Fibroblast of the aortic adventitia (primary cell): ENCODE measurements around the gene OARD1. TPM values are rescaled to one million over a fixed set of nuclear protein-coding genes. Genes with fewer than 3 reads are reported as not detected.
"Not testable (repeated sequence)": the region's sequence is repeated elsewhere in the genome, so short reads cannot be mapped to it uniquely, and the experiment has no call there.

Source experiments
- DNase-seq: peaks from one replicate; pipeline ENCODE4 v3.0.0-alpha.2; 2010; ENCODE audit warnings: low read depth
- H3K4me3 ChIP-seq: 2 replicates; pipeline ENCODE4 v1.5.1; 2011; ENCODE audit warnings: low read depth, mild to moderate bottlenecking, control low read depth, low read length, moderate library complexity
- total RNA-seq: library from RNA; depleted of rRNA; stranded (reverse); fragments of >200 nt; gene quantifications from 2 replicates; pipeline ENCODE4 v1.2.3, GENCODE V29; 2012; ENCODE audit warnings: low replicate concordance
- TF ChIP-seq, protein P1 (sequence below): IDR thresholded peaks from 2 replicates; pipeline ENCODE4 v1.5.1; 2011; ENCODE audit warnings: mild to moderate bottlenecking, low read length, control low read depth, inconsistent platforms; ENCODE audit not compliant: insufficient read depth

Gene OARD1
- total RNA-seq, 1 donor = 10.8 TPM

DNA sequence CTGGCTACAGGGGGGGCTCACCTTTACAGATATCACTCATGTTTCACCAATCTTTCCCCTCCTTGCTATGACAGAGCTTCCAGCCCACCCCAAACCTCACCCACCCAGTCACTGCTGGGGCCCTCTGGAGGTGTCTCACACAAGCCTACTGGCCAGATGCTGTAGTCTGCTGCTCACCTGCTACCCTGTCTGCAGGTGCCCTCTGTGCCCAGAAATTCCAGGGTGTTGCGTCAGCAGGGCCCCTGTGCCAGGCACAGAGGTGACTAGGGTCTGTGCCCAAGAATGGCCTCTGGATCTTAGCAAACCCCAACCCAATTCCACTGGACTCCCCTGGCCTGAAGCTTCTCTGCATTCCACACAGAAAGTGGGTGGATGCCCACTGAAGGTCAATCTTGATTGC is 54.5 kb downstream of the OARD1 start:
- H3K4me3 ChIP-seq = no peak overlapping the region
- no peak for DNase-seq
- TF ChIP-seq, protein P1, sequence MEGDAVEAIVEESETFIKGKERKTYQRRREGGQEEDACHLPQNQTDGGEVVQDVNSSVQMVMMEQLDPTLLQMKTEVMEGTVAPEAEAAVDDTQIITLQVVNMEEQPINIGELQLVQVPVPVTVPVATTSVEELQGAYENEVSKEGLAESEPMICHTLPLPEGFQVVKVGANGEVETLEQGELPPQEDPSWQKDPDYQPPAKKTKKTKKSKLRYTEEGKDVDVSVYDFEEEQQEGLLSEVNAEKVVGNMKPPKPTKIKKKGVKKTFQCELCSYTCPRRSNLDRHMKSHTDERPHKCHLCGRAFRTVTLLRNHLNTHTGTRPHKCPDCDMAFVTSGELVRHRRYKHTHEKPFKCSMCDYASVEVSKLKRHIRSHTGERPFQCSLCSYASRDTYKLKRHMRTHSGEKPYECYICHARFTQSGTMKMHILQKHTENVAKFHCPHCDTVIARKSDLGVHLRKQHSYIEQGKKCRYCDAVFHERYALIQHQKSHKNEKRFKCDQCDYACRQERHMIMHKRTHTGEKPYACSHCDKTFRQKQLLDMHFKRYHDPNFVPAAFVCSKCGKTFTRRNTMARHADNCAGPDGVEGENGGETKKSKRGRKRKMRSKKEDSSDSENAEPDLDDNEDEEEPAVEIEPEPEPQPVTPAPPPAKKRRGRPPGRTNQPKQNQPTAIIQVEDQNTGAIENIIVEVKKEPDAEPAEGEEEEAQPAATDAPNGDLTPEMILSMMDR = no peak

DNA sequence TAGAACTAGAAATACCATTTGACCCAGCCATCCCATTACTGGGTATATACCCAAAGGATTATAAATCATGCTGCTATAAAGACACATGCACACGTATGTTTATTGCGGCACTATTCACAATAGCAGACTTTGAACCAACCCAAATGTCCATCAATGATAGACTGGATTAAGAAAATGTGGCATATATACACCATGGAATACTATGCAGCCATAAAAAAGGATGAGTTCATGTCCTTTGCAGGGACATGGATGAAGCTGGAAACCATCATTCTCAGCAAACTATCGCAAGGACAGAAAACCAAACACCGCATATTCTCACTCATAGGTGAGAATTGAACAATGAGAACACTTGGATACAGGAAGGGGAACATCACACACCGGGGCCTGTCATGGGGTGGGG is 56.3 kb downstream of the OARD1 start:
- DNase-seq, H3K4me3 ChIP-seq: not testable (repeated sequence)

DNA sequence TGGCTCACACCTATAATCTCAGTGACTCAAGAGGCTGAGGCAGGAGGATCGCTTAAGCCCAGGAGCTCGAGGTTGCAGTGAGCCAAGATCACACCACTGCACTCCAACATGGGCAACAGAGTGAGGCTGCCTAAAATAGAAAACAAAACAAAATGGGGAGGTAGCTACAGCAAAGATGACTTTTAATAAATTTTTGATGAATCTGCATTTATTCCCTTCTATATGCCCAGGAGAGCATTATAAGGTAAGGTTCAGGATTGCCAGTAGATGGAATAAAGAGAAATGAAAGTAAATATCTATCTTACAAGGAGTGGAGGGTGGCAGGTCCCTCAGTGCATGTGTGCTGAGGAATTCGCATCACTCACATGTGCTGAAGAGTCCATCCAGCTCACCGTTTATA is 57.4 kb downstream of the OARD1 start:
- H3K4me3 ChIP-seq = no peak overlapping the region
- TF ChIP-seq, protein P1 = no peak
- DNase-seq = no peak

Other genes with a start within 250 kb of the OARD1 start
- 0.74 TPM in 1 of 2 replicates, not detected in the other for gene UNC5CL, start 33.1 kb downstream of the OARD1 start, total RNA-seq
- not detected in 2 replicates for gene TSPO2, start 29.9 kb downstream of the OARD1 start, total RNA-seq
- 0.16 TPM in 1 of 2 replicates, not detected in the other for gene APOBEC2, start 19.2 kb downstream of the OARD1 start, total RNA-seq
- gene NFYA, start 618 bp upstream of the OARD1 start, total RNA-seq = 6.3 and 14.2 TPM in 2 replicates
- gene TREML1, start 82.0 kb upstream of the OARD1 start, total RNA-seq = not detected in 2 replicates
- not detected in 2 replicates for gene TREM2, start 90.8 kb upstream of the OARD1 start, total RNA-seq
- gene TREML2, start 128.8 kb upstream of the OARD1 start, total RNA-seq = not detected in 2 replicates
- gene TREML4, start 156.0 kb upstream of the OARD1 start, total RNA-seq = not detected in 2 replicates
- 0.36 TPM in 1 of 2 replicates, not detected in the other for gene TREM1, start 214.3 kb upstream of the OARD1 start, total RNA-seq